ENCODE data around the gene VAV2. TPM values are rescaled to one million over a fixed set of nuclear protein-coding genes. Genes with fewer than 3 reads are reported as not detected.

Gene VAV2
- total RNA-seq, 6 experiments from 2014 or later = 17.6 to 24.5 (median 21.7) TPM

DNA sequence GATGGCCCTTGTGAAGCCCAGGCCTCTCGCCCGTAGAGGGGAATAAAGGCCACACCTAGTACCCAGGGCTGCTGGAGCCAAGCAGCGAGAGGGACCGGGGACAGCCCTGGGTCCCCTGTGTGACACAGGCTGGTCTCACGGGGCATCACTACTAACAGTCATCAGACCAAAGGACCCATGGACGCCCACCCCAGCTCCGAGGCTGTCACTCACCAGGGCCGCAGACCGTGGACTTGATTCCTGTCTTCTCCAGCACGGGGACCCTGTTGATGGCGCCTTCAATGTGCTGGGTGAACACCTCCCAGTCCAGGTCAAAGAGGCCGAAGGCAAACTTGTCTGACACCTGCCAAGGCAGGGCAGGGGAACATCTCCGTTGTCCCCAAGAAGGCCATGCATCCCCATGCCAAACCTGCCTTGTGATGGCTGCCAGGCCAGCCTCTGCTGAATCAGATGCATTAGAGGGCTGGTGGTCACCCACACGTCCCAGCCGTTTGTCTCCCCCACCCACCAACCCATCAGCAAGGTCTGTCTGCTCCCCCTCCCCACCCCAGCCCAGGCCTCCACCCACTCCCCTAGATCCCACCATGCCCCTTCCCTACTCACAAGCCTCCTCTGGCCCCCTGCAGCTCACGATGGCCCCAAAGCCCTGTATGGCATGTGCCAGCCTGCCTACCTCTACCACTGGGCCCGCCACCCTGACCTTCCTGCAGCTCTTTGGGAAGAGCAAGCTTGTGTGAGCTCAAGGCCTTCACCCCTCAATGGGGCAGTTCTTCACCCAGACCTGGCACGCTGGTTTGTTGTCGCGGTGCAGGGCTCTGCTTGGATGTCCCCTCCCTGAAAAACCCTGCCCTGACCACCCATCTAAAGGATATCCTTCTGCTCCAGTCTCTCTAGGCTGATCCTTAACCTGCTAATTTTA, 274.8 kb downstream of the VAV2 start:
- Mint-ChIP-seq H3K4me1 (ENCODE audit: low read depth) (peaks cover 23% of the 10 kb centered on the region), H3K27me3 (ENCODE audit: insufficient read depth) (peaks cover 25% of the 10 kb centered on the region), H3K27ac (no peak overlapping the region), H3K4me3 (no peak overlapping the region), H3K9me3 (peaks cover 7% of the 10 kb centered on the region; the same call in 1 of the 2 replicates), H3K36me3 (ENCODE audit: low read depth) (0 out of 2 replicates have a peak, but pooled peaks cover 5% of the 10 kb centered on the region)
- TF ChIP-seq, protein P1, sequence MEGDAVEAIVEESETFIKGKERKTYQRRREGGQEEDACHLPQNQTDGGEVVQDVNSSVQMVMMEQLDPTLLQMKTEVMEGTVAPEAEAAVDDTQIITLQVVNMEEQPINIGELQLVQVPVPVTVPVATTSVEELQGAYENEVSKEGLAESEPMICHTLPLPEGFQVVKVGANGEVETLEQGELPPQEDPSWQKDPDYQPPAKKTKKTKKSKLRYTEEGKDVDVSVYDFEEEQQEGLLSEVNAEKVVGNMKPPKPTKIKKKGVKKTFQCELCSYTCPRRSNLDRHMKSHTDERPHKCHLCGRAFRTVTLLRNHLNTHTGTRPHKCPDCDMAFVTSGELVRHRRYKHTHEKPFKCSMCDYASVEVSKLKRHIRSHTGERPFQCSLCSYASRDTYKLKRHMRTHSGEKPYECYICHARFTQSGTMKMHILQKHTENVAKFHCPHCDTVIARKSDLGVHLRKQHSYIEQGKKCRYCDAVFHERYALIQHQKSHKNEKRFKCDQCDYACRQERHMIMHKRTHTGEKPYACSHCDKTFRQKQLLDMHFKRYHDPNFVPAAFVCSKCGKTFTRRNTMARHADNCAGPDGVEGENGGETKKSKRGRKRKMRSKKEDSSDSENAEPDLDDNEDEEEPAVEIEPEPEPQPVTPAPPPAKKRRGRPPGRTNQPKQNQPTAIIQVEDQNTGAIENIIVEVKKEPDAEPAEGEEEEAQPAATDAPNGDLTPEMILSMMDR (IDR thresholded peaks at IDR 0.05) = no peak
- DNase-seq = no peak

DNA sequence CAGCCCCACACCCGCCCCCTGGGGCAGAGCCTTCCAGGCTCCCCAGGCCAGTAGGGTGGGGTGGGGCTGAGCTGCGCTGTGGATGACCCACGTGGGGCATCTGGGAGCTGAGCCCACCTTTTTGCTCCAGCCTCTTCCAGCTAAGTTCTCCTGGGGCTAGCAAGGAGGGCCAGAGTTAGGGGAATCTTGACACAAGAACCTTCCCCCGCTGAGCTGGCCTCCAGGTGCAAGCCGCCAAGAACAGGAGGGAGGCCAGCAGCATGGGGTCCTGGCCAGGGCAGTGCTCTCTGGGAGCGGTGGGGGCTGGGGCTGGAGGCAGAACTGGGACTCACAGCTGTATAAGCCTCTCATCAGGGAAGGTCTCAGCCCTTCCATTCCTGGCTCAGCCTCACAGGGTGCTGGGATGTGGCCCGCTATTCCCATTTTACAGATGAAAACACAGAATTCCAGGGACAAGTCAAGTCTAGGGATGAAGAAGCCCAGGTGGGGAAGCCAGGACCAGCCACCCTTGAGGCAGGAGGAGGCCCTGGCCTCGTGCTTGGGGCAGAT, 275.5 kb downstream of the VAV2 start:
- H3K9me3 Mint-ChIP-seq = peaks cover 7% of the 10 kb centered on the region; the same call in 1 of the 2 replicates
- H3K27me3 Mint-ChIP-seq (ENCODE audit: insufficient read depth) = peaks cover 24% of the 10 kb centered on the region
- H3K27ac Mint-ChIP-seq = no peak overlapping the region; the same call in 1 of the 2 replicates
- 0 out of 2 replicates have a peak, but pooled peaks cover 5% of the 10 kb centered on the region for H3K36me3 Mint-ChIP-seq (ENCODE audit: low read depth)
- peaks cover 23% of the 10 kb centered on the region for H3K4me1 Mint-ChIP-seq (ENCODE audit: low read depth)
- H3K4me3 Mint-ChIP-seq = no peak overlapping the region
- TF ChIP-seq, protein P1 (IDR thresholded peaks at IDR 0.05) = no peak
- no peak for DNase-seq

DNA sequence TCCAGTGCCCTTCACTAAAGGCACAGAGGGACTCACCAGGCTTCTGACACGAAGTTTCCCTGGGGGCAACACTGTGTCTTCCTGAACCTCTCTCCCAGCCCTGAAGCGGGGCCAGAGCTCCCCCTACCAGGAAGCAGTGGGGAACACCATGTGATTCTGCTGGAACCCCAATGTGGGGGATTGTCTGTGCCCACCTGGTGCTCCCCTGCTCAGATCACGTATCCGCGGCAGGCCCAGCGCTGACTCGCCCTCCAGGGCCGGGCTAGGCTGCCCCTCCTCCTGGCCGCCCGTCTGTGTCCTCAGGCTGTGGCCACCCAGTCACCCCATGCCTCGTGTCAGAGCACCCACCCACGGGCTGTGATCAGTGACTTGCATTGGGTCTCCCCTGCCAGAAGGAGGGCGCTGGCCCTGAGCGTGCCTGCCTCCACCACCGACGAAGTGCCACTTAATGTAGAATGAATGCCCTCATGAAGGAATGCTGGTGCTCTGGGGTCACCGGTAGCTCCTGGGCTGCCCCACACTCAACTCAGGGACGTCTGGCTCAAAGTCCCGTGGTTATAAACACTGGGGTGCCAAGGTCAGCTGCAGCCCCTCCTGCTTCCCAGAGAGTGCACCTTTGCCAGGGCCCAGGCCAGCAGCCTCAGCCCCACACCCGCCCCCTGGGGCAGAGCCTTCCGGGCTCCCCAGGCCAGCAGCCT, 276.1 kb downstream of the VAV2 start:
- peak overlapping the region; percentile 79; the same call in 1 of the 2 replicates for H3K4me3 Mint-ChIP-seq
- peak overlapping the region; percentile 95 for H3K27ac Mint-ChIP-seq
- peaks cover 17% of the 10 kb centered on the region for H3K27me3 Mint-ChIP-seq (ENCODE audit: insufficient read depth)
- DNase-seq = no peak
- H3K9me3 Mint-ChIP-seq = peaks cover 7% of the 10 kb centered on the region; the same call in 1 of the 2 replicates
- TF ChIP-seq, protein P1 (IDR thresholded peaks at IDR 0.05) = peak; percentile 54
- 0 out of 2 replicates have a peak, but pooled peaks cover 5% of the 10 kb centered on the region for H3K36me3 Mint-ChIP-seq (ENCODE audit: low read depth)
- peaks cover 23% of the 10 kb centered on the region for H3K4me1 Mint-ChIP-seq (ENCODE audit: low read depth)

DNA sequence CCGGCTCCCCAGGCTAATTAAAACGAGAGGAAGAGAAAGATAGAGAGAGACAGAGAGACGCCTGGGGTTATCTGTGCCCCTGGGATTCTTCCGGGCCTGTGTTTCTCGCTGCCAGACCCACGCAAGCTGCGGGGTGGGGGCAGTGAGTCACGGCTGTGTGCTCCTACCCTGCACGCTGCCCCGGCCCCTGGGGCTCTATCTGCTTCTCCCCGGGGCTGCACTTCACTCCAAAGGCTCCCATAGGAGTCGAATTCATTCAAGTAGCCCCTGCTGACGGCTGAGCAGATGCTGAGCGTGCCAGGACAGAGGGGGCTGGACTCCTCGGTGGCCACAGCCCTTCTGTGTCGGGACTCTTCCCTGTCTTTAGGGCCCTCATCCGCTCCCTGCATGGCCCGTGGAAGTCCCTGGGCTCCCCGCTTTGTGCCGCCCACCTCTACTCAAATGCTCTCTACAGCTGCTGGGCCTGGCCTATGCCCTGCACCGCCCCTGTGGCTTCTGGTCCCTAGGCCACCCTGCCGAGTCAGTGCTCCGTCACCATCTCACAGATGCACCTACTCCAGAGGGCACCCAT, 276.7 kb downstream of the VAV2 start:
- 0 out of 2 replicates have a peak, but pooled peaks cover 2% of the 10 kb centered on the region for H3K9me3 Mint-ChIP-seq
- TF ChIP-seq, protein P1 (IDR thresholded peaks at IDR 0.05) = no peak
- H3K36me3 Mint-ChIP-seq (ENCODE audit: low read depth) = 0 out of 2 replicates have a peak, but pooled peaks cover 2% of the 10 kb centered on the region
- H3K27me3 Mint-ChIP-seq (ENCODE audit: insufficient read depth) = peaks cover 12% of the 10 kb centered on the region
- DNase-seq = no peak
- peak overlapping the region; percentile 79; the same call in 1 of the 2 replicates for H3K4me3 Mint-ChIP-seq
- H3K4me1 Mint-ChIP-seq (ENCODE audit: low read depth) = peaks cover 23% of the 10 kb centered on the region
- H3K27ac Mint-ChIP-seq = peak overlapping the region; percentile 95
